OCI-LY3 (cell line): ENCODE measurements around the gene FEM1B.

ENCODE experiments used
- CTCF ChIP-seq: fragments of 200-600, 300-600 bp; sonication (generic); IDR thresholded peaks from 2 replicates; pipeline ENCODE4 v1.5.1; 2014; ENCODE audit warnings: antibody characterized with exemption, low read length, low read depth
- EZH2phosphoT487 ChIP-seq: fragments of 200-600 bp; shearing (Covaris generic); IDR thresholded peaks from 2 replicates; pipeline ENCODE4 v1.6.1; 2018; ENCODE audit warnings: antibody characterized with exemption, mixed run types, low read depth

GRCh38 chr15:68298336-68298735 lies 20.8 kb downstream of the FEM1B start:
- TF ChIP-seq CTCF (no peak), EZH2phosphoT487 (no peak)
